Coronary artery (tissue), 2 donors: ENCODE measurements around the gene RBM33.

Experiments
- DNase-seq: peaks from one replicate; pipeline ENCODE4 v3.0.0-alpha.2; 2017; ENCODE audit warnings: low spot score
- H3K27ac ChIP-seq, 2 donors: fragments of 200-600 bp; sonication (generic); one replicate each; pipeline ENCODE4 v1.5.1; 2016 to 2019
- H3K4me3 ChIP-seq: fragments of 200-600 bp; sonication (generic); 2 replicates; pipeline ENCODE4 v1.5.1; 2016; ENCODE audit warnings: mild to moderate bottlenecking, moderate library complexity
- TF ChIP-seq, protein P1 (sequence below): fragments of 200-600 bp; sonication (generic); IDR thresholded peaks from one replicate; pipeline ENCODE4 v1.5.1; 2019; ENCODE audit warnings: antibody characterized with exemption

The RBM33 gene

DNA sequence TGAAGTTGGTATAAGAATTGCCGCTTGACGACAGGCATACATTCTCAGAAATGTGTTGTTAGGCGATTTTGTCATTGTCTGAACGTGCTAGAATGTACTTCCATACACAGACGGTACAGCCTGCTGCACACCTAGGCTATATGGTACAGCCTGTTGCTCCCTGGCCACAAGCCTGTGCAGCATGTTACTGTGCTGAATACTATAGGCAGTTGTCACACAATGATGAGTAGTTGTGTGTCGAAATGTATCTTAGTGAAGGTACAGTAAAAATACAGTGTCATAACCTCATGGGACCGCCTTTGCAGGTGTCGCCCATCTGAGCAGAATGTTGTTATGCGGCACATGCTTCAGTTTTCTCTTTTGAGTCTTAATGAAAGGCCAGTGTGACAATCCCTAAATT lies 101.3 kb downstream of the RBM33 start:
- Histone ChIP-seq H3K27ac (no peak overlapping the region), H3K4me3 (no peak overlapping the region)
- TF ChIP-seq, protein P1, sequence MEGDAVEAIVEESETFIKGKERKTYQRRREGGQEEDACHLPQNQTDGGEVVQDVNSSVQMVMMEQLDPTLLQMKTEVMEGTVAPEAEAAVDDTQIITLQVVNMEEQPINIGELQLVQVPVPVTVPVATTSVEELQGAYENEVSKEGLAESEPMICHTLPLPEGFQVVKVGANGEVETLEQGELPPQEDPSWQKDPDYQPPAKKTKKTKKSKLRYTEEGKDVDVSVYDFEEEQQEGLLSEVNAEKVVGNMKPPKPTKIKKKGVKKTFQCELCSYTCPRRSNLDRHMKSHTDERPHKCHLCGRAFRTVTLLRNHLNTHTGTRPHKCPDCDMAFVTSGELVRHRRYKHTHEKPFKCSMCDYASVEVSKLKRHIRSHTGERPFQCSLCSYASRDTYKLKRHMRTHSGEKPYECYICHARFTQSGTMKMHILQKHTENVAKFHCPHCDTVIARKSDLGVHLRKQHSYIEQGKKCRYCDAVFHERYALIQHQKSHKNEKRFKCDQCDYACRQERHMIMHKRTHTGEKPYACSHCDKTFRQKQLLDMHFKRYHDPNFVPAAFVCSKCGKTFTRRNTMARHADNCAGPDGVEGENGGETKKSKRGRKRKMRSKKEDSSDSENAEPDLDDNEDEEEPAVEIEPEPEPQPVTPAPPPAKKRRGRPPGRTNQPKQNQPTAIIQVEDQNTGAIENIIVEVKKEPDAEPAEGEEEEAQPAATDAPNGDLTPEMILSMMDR: no peak
- no peak for DNase-seq

DNA sequence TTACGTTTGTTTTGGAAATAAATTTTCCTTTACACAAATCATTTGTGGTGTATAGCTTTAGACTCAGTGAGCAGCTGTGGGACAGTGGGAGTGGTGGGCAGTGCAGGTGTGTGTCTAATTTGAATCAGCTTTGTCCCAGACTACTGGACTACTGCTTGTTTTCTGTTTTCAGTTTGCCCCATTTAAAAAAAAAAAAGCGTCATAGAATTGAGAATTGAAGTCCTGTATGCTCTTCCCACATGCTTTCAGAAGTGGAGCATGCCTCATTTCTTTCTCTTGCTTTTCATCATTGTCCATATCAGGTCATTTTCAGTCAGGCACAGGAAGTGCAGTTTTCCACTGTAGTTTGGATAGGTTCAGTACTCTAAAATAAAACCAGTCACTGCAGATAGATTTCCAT lies 101.7 kb downstream of the RBM33 start:
- no peak overlapping the region for H3K27ac ChIP-seq
- DNase-seq: no peak
- TF ChIP-seq, protein P1: no peak

DNA sequence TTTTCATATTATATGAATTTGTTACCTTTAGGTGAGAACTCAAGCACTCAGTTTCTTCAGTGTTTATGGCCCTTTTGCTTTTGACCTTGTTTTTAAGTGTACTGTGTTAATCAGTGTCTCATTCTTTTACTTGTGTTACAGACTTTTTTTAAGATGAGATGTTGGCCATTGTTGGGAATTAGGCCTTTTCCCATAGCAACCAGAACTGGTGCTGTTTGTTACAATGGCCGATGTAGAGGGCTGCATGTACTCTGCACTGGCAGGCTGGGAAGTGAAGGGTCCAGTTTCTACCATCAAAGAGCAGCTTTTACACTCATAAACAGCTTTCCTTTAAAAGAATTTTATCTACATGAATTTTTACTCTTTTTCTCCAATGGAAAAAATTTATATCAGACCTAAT lies 102.7 kb downstream of the RBM33 start:
- TF ChIP-seq, protein P1: no peak

More for the DNA sequence above, 101.7 kb downstream of the RBM33 start:
- no peak overlapping the region for H3K4me3 ChIP-seq

DNA sequence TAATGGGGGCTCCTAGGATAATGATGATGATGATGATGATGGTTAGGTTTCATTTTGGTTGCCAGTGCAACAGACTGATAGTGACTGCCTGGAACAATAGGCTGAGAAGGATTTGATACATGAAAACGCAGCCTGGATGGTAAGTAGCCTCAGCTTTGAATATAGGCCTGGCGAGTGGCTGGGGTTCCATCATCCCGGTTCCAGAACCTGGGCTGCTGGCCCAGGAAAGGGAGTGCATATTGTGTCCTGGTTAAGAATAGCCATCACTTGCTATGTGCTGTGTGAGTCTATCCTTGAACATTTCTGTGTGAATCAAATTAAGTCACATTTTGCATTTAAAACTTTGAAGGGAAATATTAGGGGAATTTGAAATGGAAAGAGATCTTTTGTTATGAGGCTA lies 105.1 kb downstream of the RBM33 start:
- DNase-seq: no peak
- Histone ChIP-seq H3K4me3 (no peak overlapping the region), H3K27ac (no peak overlapping the region)
- TF ChIP-seq, protein P1: no peak

More for the DNA sequence above, 102.7 kb downstream of the RBM33 start:
- DNase-seq: no peak
- Histone ChIP-seq H3K27ac (no peak overlapping the region), H3K4me3 (no peak overlapping the region)

DNA sequence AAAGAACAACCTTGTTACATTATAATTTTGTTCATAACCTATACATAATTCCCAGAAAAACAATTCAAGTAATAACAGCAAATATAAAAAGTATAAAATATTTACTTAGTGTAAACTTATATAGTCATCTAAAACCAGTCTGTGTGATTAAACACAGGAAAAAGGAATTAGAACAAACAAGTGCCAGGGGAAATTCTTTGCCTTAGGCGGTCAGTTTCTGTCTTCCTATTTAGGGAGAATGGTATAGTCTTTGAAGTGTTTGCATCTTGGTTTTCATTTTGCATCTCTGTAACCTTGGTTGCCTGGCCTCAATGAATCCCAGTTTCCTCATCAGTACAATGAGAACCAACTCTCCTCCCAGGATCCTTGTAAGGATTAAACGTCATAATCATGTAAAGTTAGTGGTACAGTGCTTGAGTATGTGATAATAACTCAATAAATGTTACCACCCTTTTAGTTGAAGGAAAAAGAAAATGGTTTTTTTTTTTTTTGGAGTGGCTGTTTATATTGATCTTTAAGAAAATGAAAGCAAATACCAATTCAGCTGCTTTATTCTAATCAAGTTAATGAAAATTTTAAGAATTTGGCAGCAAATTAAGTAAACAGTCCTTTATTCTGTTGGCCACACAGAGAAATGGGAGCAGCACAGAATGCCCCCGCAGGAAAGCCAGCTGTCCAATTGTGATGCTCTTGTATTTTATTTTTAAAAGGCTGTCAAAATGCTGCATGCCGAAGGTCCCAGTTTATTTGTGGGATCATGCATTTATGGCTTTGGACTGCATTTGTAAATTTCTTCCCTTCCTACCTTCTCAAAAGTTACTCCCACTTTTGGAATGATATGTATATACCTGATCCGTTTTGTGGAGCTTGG lies 106.0 kb downstream of the RBM33 start:
- DNase-seq: no peak
- TF ChIP-seq, protein P1: no peak
- Histone ChIP-seq H3K27ac (no peak overlapping the region), H3K4me3 (no peak overlapping the region)

DNA sequence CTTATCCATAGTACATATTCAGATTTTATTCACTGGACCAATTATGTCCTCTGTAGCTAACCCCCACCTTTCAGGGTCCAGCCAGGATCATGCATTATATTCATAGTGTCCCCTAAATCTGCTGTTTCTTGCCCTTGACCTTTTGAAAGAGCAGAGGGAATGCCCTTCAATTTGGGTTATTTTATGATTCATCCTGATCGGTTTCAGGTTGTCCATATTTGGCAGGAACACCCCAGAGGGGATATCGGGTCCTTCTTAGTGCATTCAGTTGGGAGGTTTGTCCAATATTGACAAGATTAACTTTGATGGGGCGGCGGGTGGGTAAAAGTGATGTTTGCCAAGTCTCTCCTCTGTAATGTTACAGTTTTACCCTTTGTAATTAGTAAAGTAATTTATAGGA lies 106.9 kb downstream of the RBM33 start:
- Histone ChIP-seq H3K27ac (no peak overlapping the region), H3K4me3 (no peak overlapping the region)
- no peak for DNase-seq
- TF ChIP-seq, protein P1: no peak
